Vagina (tissue), 2 donors: ENCODE measurements around the gene HERC2. TPM values are rescaled to one million over a fixed set of nuclear protein-coding genes. Genes with fewer than 3 reads are reported as not detected.

Experiments used
- DNase-seq, 2 donors: peaks; one replicate each; pipeline ENCODE4 v3.0.0-alpha.2; 2017; ENCODE audit errors: extremely low spot score in 2 of 2
- H3K27ac ChIP-seq: fragments of 200-600 bp; sonication (generic); one replicate; pipeline ENCODE4 v1.5.1; 2019
- H3K27me3 ChIP-seq: fragments of 200-600 bp; sonication (generic); one replicate; pipeline ENCODE4 v1.5.1; 2019
- H3K36me3 ChIP-seq, 2 donors: fragments of 200-600 bp; sonication (generic); one replicate each; pipeline ENCODE4 v1.5.1; 2017 to 2019
- H3K4me1 ChIP-seq: fragments of 200-600 bp; sonication (generic); one replicate; pipeline ENCODE4 v1.5.1; 2019
- H3K4me3 ChIP-seq, 2 donors: fragments of 200-600 bp; sonication (generic); 1 replicate in 1 of 2; 2 replicates in 1 of 2; pipeline ENCODE4 v1.5.1; 2016 to 2019
- H3K9me3 ChIP-seq: fragments of 200-600 bp; sonication (generic); one replicate; pipeline ENCODE4 v1.5.1; 2019
- CTCF ChIP-seq, 3 experiments: fragments of 450-650 bp in 2 of 3; fragments of 200-600 bp in 1 of 3; sonication (generic) in 1 of 3; IDR thresholded peaks; one replicate each; pipeline ENCODE4 v1.5.1; 2017 to 2019; ENCODE audit warnings: antibody characterized with exemption in 3 of 3, mild to moderate bottlenecking in 2 of 3, moderate library complexity in 2 of 3
- POLR2A ChIP-seq, 2 donors: fragments of 450-650 bp; IDR thresholded peaks; one replicate each; pipeline ENCODE4 v1.6.1; 2017; ENCODE audit warnings: antibody characterized with exemption in 2 of 2, mild to moderate bottlenecking in 2 of 2, moderate library complexity in 2 of 2
- POLR2AphosphoS5 ChIP-seq, 2 donors: sonication (generic); formaldehyde crosslinking; IDR thresholded peaks; one replicate each; pipeline ENCODE4 v1.9.0; 2017; ENCODE audit warnings: antibody characterized with exemption in 2 of 2, mild to moderate bottlenecking in 2 of 2, low read depth in 1 of 2; ENCODE audit not compliant: insufficient read depth in 1 of 2
- intact Hi-C: fragments of 100-400 bp; cut with DNase I; formaldehyde crosslinking; loops from one replicate; pipeline ENCODE4 v1.15.1; 2023
- total RNA-seq: library from RNA; depleted of rRNA; stranded (reverse); fragments of >200 nt; gene quantifications from one replicate; pipeline ENCODE4 v1.2.3, GENCODE V29; 2016

Gene HERC2
- total RNA-seq, 1 donor from 2014 or later: 45.2 TPM

- TF ChIP-seq POLR2AphosphoS5 (IDR thresholded peaks at IDR 0.05; ENCODE audit: insufficient read depth in 1 of 2, low read depth in 1 of 2): no peak
- no peak for TF ChIP-seq CTCF (IDR thresholded peaks at IDR 0.05)
- no peak for TF ChIP-seq POLR2A (IDR thresholded peaks at IDR 0.05)
- H3K27ac ChIP-seq: no peak overlapping the region
- no peaks in the 10 kb centered on the region for H3K9me3 ChIP-seq
- H3K4me3 ChIP-seq: no peak overlapping the region
- no peaks in the 10 kb centered on the region for H3K4me1 ChIP-seq
- H3K27me3 ChIP-seq: no peaks in the 10 kb centered on the region
- intact Hi-C loops: no loop called here
- H3K36me3 ChIP-seq: no peaks in the 10 kb centered on the region
- no peak for DNase-seq
Measured at GRCh38 chr15:28281876-28282275, 40.1 kb downstream of the HERC2 start.

- no peak for TF ChIP-seq POLR2A (IDR thresholded peaks at IDR 0.05)
- no peak for TF ChIP-seq POLR2AphosphoS5 (IDR thresholded peaks at IDR 0.05; ENCODE audit: insufficient read depth in 1 of 2, low read depth in 1 of 2)
- TF ChIP-seq CTCF (IDR thresholded peaks at IDR 0.05): no peak
- Histone ChIP-seq H3K36me3 (peaks cover 0 to 31% of the 10 kb centered on the region in 2 donors), H3K4me3 (no peak overlapping the region), H3K27ac (no peak overlapping the region), H3K4me1 (no peaks in the 10 kb centered on the region), H3K27me3 (no peaks in the 10 kb centered on the region), H3K9me3 (no peaks in the 10 kb centered on the region)
- DNase-seq: no peak
- intact Hi-C loops: no loop called here
Measured at GRCh38 chr15:28274635-28275034, 47.3 kb downstream of the HERC2 start.

GRCh38 chr15:28273873-28274610 is 47.9 kb downstream of the HERC2 start:
- TF ChIP-seq CTCF (IDR thresholded peaks at IDR 0.05) (no peak), POLR2A (IDR thresholded peaks at IDR 0.05) (no peak), POLR2AphosphoS5 (IDR thresholded peaks at IDR 0.05; ENCODE audit: insufficient read depth in 1 of 2, low read depth in 1 of 2) (no peak)
- Histone ChIP-seq H3K27me3 (no peaks in the 10 kb centered on the region), H3K4me3 (no peak overlapping the region), H3K27ac (no peak overlapping the region), H3K4me1 (no peaks in the 10 kb centered on the region), H3K9me3 (no peaks in the 10 kb centered on the region), H3K36me3 (peaks cover 0 to 37% of the 10 kb centered on the region in 2 donors)
- intact Hi-C loops: no loop called here
- DNase-seq: no peak

GRCh38 chr15:28273468-28273867 is 48.5 kb downstream of the HERC2 start:
- no peak overlapping the region for H3K27ac ChIP-seq
- no peak for TF ChIP-seq CTCF (IDR thresholded peaks at IDR 0.05)
- no peak for TF ChIP-seq POLR2A (IDR thresholded peaks at IDR 0.05)
- TF ChIP-seq POLR2AphosphoS5 (IDR thresholded peaks at IDR 0.05; ENCODE audit: insufficient read depth in 1 of 2, low read depth in 1 of 2): no peak
- H3K9me3 ChIP-seq: no peaks in the 10 kb centered on the region
- H3K4me1 ChIP-seq: no peaks in the 10 kb centered on the region
- H3K4me3 ChIP-seq: no peak overlapping the region
- no peak for DNase-seq
- H3K27me3 ChIP-seq: no peaks in the 10 kb centered on the region
- H3K36me3 ChIP-seq: peaks cover 0 to 43% of the 10 kb centered on the region in 2 donors
- intact Hi-C loops: no loop called here

- H3K27ac ChIP-seq: no peak overlapping the region
- no peaks in the 10 kb centered on the region for H3K27me3 ChIP-seq
- H3K36me3 ChIP-seq: peaks cover 0 to 52% of the 10 kb centered on the region in 2 donors
- no peaks in the 10 kb centered on the region for H3K9me3 ChIP-seq
- intact Hi-C loops: no loop called here
- no peak for DNase-seq
- no peak overlapping the region for H3K4me3 ChIP-seq
- TF ChIP-seq CTCF (IDR thresholded peaks at IDR 0.05) (no peak), POLR2A (IDR thresholded peaks at IDR 0.05) (no peak), POLR2AphosphoS5 (IDR thresholded peaks at IDR 0.05; ENCODE audit: insufficient read depth in 1 of 2, low read depth in 1 of 2) (no peak)
- H3K4me1 ChIP-seq: no peaks in the 10 kb centered on the region
Measured at GRCh38 chr15:28272587-28272986, 49.4 kb downstream of the HERC2 start.
